GM21717 (cell line): ENCODE results near the gene TBC1D2.

Source experiments
- ATAC-seq: cut with Tn5 transposase; IDR thresholded peaks from one replicate; pipeline ENCODE4 v1.9.1; 2021; ENCODE audit warnings: mild to moderate bottlenecking, moderate library complexity; ENCODE audit not compliant: unreplicated experiment

TBC1D2 gene

GRCh38 chr9:98218562-98219363 lies 36.7 kb downstream of the TBC1D2 start:
- ATAC-seq: no peak

GRCh38 chr9:98217255-98217654 lies 38.2 kb downstream of the TBC1D2 start:
- no peak for ATAC-seq

GRCh38 chr9:98216391-98216790 lies 39.1 kb downstream of the TBC1D2 start:
- ATAC-seq: no peak

GRCh38 chr9:98215821-98216220 lies 39.6 kb downstream of the TBC1D2 start:
- no peak for ATAC-seq

GRCh38 chr9:98215271-98215670 lies 40.2 kb downstream of the TBC1D2 start:
- ATAC-seq: no peak

- ATAC-seq: no peak
Measured at GRCh38 chr9:98214811-98215210, 40.6 kb downstream of the TBC1D2 start.

- ATAC-seq: no peak
Measured at GRCh38 chr9:98211260-98211659, 44.2 kb downstream of the TBC1D2 start.

- no peak for ATAC-seq
Measured at GRCh38 chr9:98210435-98210834, 45.0 kb downstream of the TBC1D2 start.

- no peak for ATAC-seq
Measured at GRCh38 chr9:98209530-98209929, 45.9 kb downstream of the TBC1D2 start.

GRCh38 chr9:98208635-98209034 lies 46.8 kb downstream of the TBC1D2 start:
- no peak for ATAC-seq

- no peak for ATAC-seq
Measured at GRCh38 chr9:98207606-98208005, 47.8 kb downstream of the TBC1D2 start.

GRCh38 chr9:98206754-98207153 lies 48.7 kb downstream of the TBC1D2 start:
- no peak for ATAC-seq

- ATAC-seq: no peak
Measured at GRCh38 chr9:98204692-98205091, 50.8 kb downstream of the TBC1D2 start.

- no peak for ATAC-seq
Measured at GRCh38 chr9:98203153-98203552, 52.3 kb downstream of the TBC1D2 start.

GRCh38 chr9:98202252-98202651 lies 53.2 kb downstream of the TBC1D2 start:
- no peak for ATAC-seq

GRCh38 chr9:98201749-98202148 lies 53.7 kb downstream of the TBC1D2 start:
- no peak for ATAC-seq

GRCh38 chr9:98201102-98201501 lies 54.3 kb downstream of the TBC1D2 start:
- ATAC-seq: no peak

GRCh38 chr9:98199388-98200033 lies 55.9 kb downstream of the TBC1D2 start:
- no peak for ATAC-seq

- no peak for ATAC-seq
Measured at GRCh38 chr9:98195671-98196070, 59.8 kb downstream of the TBC1D2 start.

GRCh38 chr9:98193336-98193944 lies 62.0 kb downstream of the TBC1D2 start:
- ATAC-seq: no peak

GRCh38 chr9:98192503-98193335 lies 62.7 kb downstream of the TBC1D2 start, which contains the start of gene CORO2A:
CORO2A (minus strand) TSS chr9:98192637; CDS start chr9:98157660, 34,977 bp downstream.
- ATAC-seq: peak; percentile 55
